MCF 10A (cell line): ENCODE data around the gene OR8J3. TPM values are rescaled to one million over a fixed set of nuclear protein-coding genes. Genes with fewer than 3 reads are reported as not detected.

ENCODE experiments used
- BruUV-seq: library from RNA; stranded (reverse); fragments of 400-500 nt; replicated peaks from 2 replicates; lab custom pipeline; 2021; lab: Mats Ljungman, UMichigan
- CTCF ChIA-PET: fragments of 300-600 bp; sonication (Branson Sonifier 250); formaldehyde crosslinking; extraction: SDS; loops from one replicate; lab custom pipeline; 2021; ENCODE audit warnings: antibody characterized with exemption, inconsistent platforms; lab: Yijun Ruan, JAX
- POLR2A ChIA-PET: fragments of 300-600, 350-650 bp; sonication (Branson Sonifier 250); formaldehyde crosslinking; extraction: SDS; loops from one replicate; lab custom pipeline; 2020; ENCODE audit warnings: antibody characterized with exemption, inconsistent platforms; lab: Yijun Ruan, JAX
- DNase-seq: peaks from one replicate; pipeline ENCODE4 v3.0.0-alpha.2; 2018; ENCODE audit not compliant: unreplicated experiment
- H3K27ac Mint-ChIP-seq: one replicate; pipeline ENCODE4 v1.8.0; 2022; ENCODE audit warnings: mild to moderate bottlenecking, low read depth, mixed read lengths; ENCODE audit not compliant: unreplicated experiment
- H3K27me3 Mint-ChIP-seq: one replicate; pipeline ENCODE4 v1.8.0; 2022; ENCODE audit warnings: mixed read lengths; ENCODE audit not compliant: insufficient read depth, unreplicated experiment
- H3K36me3 Mint-ChIP-seq: one replicate; pipeline ENCODE4 v1.8.0; 2022; ENCODE audit warnings: mild to moderate bottlenecking, moderate library complexity, mixed read lengths; ENCODE audit not compliant: insufficient read depth, unreplicated experiment
- H3K4me1 Mint-ChIP-seq: one replicate; pipeline ENCODE4 v1.8.0; 2022; ENCODE audit warnings: mixed read lengths; ENCODE audit not compliant: insufficient read depth, unreplicated experiment
- H3K4me3 Mint-ChIP-seq: one replicate; pipeline ENCODE4 v1.8.0; 2022; ENCODE audit warnings: mild to moderate bottlenecking, moderate library complexity, mixed read lengths; ENCODE audit not compliant: unreplicated experiment
- H3K9me3 Mint-ChIP-seq: one replicate; pipeline ENCODE4 v1.8.0; 2022; ENCODE audit warnings: mixed read lengths; ENCODE audit not compliant: unreplicated experiment
- CTCF ChIP-seq: fragments of 200-600 bp; IDR thresholded peaks from one replicate; pipeline ENCODE4 v1.8.0; 2022; ENCODE audit warnings: antibody characterized with exemption, mild to moderate bottlenecking; ENCODE audit not compliant: unreplicated experiment
- intact Hi-C: fragments of 100-400 bp; cut with micrococcal nuclease; formaldehyde crosslinking; loops from 2 replicates; pipeline ENCODE4 v1.14.1; 2022
- total RNA-seq: library from RNA; stranded (reverse); gene quantifications from 2 replicates; pipeline ENCODE4 v1.2.3, GENCODE V29; 2022

OR8J3 gene
- total RNA-seq, 1 experiment from 2014 or later = not detected

- ChIA-PET POLR2A (no interaction called here), CTCF (no interaction called here)
- H3K4me1 Mint-ChIP-seq = no peaks in the 10 kb centered on the region
- no peaks in the 10 kb centered on the region for H3K27me3 Mint-ChIP-seq
- H3K9me3 Mint-ChIP-seq = peaks cover 22% of the 10 kb centered on the region
- intact Hi-C loops = no loop called here
- DNase-seq = no peak
- TF ChIP-seq CTCF = no peak
- H3K27ac Mint-ChIP-seq = no peak overlapping the region
- BruUV-seq = no TSS peak
- H3K4me3 Mint-ChIP-seq = no peak overlapping the region
- H3K36me3 Mint-ChIP-seq = no peaks in the 10 kb centered on the region
These were observed 32.3 kb upstream of the OR8J3 start for GRCh38 chr11:56172256-56172830.

- no TSS peak for BruUV-seq
- CTCF ChIA-PET = no interaction called here
These were observed 23.8 kb upstream of the OR8J3 start for GRCh38 chr11:56163804-56164203.

GRCh38 chr11:56160217-56160616, 20.2 kb upstream of the OR8J3 start, which contains the start of gene OR8K5:
TSS of gene OR8K5 (minus strand) at chr11:56160317. CDS start at chr11:56160317, 0 bp downstream.
- intact Hi-C loops = no loop called here
- H3K9me3 Mint-ChIP-seq = peaks cover 18% of the 10 kb centered on the region
- ChIA-PET CTCF (no interaction called here), POLR2A (no interaction called here)
- no peak within 1 kb of the TSS for H3K4me3 Mint-ChIP-seq
- H3K4me1 Mint-ChIP-seq = no peaks in the 10 kb centered on the region
- no peaks in the 10 kb centered on the region for H3K36me3 Mint-ChIP-seq
- no peak for TF ChIP-seq CTCF
- H3K27ac Mint-ChIP-seq = no peak within 1 kb of the TSS
- DNase-seq = no peak
- BruUV-seq = no TSS peak
- no peaks in the 10 kb centered on the region for H3K27me3 Mint-ChIP-seq

More at GRCh38 chr11:56163804-56164203, 23.8 kb upstream of the OR8J3 start:
- peaks cover 15% of the 10 kb centered on the region for H3K9me3 Mint-ChIP-seq
- H3K27ac Mint-ChIP-seq = no peak overlapping the region
- H3K36me3 Mint-ChIP-seq = no peaks in the 10 kb centered on the region
- intact Hi-C loops = no loop called here
- POLR2A ChIA-PET = no interaction called here
- no peak overlapping the region for H3K4me3 Mint-ChIP-seq
- TF ChIP-seq CTCF = no peak
- no peaks in the 10 kb centered on the region for H3K27me3 Mint-ChIP-seq
- no peak for DNase-seq
- no peaks in the 10 kb centered on the region for H3K4me1 Mint-ChIP-seq

- Mint-ChIP-seq H3K27me3 (no peaks in the 10 kb centered on the region), H3K27ac (no peak overlapping the region), H3K4me3 (no peak overlapping the region), H3K4me1 (no peaks in the 10 kb centered on the region), H3K36me3 (no peaks in the 10 kb centered on the region), H3K9me3 (peaks cover 48% of the 10 kb centered on the region)
- CTCF ChIA-PET = no interaction called here
- DNase-seq = no peak
- no peak for TF ChIP-seq CTCF
- no TSS peak for BruUV-seq
- POLR2A ChIA-PET = interaction anchor here (0.6 kb wide), 1 partner anchor 430 kb away, joined by 3 read pairs; no protein-coding TSS in a partner anchor
- intact Hi-C loops = no loop called here
These were observed 12.3 kb upstream of the OR8J3 start for GRCh38 chr11:56152333-56152732.
